Erythroblast (primary cell): Measurements from ENCODE around the gene GDF11.

Experiments used
- DNase-seq, 2 experiments: peaks; one replicate each; lab custom pipeline; 2025; lab: John Stamatoyannopoulos, UW
- GATA1 ChIP-seq: IDR thresholded peaks from 2 replicates; pipeline ENCODE4 v1.6.1; 2011; ENCODE audit warnings: low read depth, mild to moderate bottlenecking, control low read depth, low read length, moderate library complexity
- POLR2A ChIP-seq: IDR thresholded peaks from 2 replicates; pipeline ENCODE4 v1.6.1; 2011; ENCODE audit warnings: mild to moderate bottlenecking, low read length

Gene GDF11

DNA sequence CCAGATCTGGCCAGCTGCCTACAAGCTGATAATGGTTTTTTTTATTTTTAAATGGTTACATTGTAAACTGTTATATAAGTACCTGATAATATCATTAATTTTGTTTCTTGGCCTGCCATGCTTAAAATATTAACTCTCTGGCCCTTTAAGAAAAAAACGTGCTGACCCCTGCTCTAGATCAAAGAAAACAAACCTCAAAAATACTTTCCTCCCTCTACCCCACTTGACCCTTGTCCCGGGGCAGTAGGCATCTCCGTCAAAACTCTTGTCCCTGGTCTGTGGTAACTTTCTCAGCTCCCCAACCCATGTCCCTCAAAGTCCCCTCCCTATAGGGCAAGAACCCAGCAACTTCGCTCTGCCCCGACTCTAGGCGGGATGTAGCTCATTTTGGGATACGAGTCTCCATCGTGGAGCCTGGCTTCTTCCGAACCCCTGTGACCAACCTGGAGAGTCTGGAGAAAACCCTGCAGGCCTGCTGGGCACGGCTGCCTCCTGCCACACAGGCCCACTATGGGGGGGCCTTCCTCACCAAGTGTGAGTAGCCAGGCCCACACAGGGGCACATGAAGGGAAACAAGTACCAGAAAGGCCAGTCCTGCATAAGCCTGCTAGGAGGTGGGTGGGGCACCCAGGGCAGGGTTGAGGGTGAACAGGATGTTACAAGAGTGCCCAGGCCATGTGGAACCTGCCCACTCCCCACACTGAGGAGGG lies 19.3 kb upstream of the GDF11 start:
- TF ChIP-seq POLR2A, result no peak
- no peak for TF ChIP-seq GATA1
- no peak for DNase-seq

DNA sequence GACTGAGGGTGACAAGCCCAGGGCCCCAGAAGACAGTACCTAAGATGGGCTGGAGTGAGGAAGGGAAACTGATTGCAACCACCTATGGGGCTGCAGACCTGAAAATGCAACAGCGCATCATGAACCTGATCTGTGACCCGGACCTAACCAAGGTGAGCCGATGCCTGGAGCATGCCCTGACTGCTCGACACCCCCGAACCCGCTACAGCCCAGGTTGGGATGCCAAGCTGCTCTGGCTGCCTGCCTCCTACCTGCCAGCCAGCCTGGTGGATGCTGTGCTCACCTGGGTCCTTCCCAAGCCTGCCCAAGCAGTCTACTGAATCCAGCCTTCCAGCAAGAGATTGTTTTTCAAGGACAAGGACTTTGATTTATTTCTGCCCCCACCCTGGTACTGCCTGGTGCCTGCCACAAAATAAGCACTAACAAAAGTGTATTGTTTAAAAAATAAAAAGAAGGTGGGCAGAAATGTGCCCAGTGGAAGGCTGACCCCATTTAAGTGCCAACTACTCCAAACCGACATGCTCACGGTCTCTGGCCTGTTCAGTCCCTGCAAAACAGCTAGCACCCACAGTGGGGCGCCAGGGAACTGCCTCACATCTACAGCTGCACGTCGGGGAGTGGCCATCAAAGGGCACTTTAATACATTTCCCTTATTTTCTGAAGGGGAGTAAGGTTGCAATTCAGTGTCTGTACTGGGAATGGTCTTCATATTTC lies 18.5 kb upstream of the GDF11 start:
- TF ChIP-seq POLR2A, result peak; percentile 33
- no peak for TF ChIP-seq GATA1
- peak; percentile 78 to 83 for DNase-seq

DNA sequence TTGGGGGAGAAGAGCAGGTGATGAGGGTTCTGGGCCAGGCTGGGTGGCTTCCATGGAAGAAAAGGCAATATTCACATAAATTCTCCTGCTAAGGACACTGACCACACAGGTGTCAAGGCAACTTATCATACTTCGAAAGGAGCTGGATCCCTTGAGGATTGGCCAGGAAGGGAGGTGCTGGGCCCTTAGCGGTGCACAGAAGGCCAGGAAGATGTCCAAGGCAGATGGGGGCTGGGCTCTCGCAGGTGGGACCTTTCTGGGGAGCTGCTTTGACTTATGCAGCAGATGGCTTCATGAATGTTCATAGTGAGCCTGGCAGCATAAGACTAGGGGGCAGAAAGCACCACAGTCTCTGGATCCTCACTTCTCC lies 18.0 kb upstream of the GDF11 start:
- DNase-seq, result no peak
- no peak for TF ChIP-seq POLR2A
- no peak for TF ChIP-seq GATA1

DNA sequence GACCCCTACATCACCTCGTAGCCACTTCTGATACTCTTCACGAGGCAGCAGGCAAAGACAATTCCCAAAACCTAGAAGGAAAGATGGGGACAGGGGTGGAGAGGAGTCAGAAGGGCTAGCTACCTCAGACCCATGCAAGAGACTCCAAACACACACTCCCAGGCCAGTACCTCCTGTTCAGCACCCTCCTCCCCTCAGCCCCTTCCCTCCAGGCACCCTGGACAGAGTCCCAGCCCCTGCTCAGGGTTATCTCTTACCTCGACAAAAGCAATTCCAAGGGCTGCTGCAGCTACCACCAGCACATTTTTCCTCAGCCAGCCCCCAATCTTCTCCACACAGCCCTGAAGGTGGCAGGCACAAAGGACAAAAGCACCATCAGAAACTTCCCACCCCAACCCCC lies 17.4 kb upstream of the GDF11 start:
- no peak for DNase-seq
- no peak for TF ChIP-seq POLR2A

DNA sequence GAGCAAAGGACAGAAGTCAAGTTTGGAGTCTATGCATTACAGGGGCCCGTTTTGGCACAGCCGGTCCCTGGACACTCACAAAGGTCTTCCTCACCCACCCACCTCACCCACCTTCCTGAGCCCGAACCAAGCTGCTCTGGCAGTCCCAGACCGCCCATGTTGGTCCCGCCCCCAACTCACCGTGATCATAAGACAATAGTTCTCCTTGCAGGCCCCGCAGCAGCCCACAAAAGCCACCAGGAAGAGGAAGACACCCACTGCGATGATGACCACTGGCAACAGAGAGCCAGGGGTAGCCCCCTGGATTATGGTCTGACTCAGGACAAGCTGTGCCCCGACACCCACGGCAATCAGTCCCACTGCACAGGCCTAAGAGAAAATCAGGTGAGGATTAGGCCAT lies 16.0 kb upstream of the GDF11 start:
- TF ChIP-seq GATA1 (no peak), POLR2A (no peak)
- DNase-seq, result no peak

DNA sequence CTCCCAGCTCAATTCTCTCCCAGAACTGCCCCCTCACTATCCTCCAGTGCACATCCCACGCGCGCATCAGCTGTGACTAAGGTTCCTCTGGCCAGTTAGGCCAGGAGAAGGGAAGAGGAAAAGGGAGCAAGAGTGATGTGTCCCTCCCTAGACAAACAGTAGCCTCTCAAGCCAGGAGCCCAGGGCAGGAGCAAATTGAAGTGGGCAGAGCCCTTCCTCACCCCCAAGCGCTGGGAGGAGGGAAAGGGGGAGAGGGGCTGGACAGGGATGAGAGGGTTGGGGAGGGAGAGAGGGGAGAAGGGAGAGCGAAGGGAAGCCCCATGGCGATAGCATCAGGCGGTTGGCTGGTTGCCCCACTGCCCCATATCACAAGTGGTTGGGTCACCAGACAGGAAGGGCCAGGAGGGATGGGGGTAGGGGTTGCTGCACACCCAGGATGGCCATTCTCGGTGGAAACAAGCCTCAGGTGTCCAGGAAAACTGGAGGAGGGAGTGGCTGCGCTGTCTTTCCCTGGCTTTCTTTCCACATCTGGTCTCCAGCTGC lies 15.2 kb upstream of the GDF11 start:
- DNase-seq, result peak; percentile 80 to 81
- TF ChIP-seq GATA1 (no peak), POLR2A (peak; percentile 60)

DNA sequence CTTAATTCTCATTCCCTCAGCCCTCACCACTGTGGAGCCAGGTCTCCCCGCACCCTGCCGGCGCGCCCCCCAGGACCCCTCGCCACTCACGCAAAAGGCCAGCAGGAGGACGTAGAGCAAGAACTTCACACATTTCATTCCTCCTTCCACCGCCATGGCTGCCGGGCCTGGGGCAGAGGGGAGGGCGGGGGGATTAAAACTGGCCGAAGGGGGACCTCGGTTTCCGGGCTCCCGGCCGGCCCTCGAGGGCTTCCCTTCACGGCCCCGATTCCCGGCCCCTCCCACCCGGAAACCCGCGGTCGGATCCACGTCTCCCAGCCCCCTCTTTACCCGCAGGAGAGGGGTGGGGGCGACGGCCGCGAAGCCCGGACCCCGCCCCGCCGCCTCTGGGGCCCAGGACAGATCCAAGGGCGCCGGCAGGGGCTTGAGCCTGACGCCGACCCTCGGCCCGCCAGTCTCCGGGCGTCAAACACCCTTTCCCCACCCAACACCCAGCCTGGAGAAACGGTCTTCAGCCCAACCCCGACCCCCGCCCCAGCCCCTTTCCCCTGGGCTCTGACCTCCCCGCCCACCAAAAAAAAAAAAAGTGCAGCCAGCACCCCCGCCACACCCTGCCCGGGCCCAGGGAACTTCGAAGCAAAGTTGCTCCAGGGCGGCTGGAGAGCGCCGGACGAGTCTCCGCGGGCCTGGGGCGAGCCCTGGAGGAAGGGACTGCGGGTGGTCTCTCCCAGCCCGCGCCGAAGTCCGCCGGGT lies 14.6 kb upstream of the GDF11 start:
- peak; percentile 69 to 72 for DNase-seq
- TF ChIP-seq GATA1 (no peak), POLR2A (no peak)

DNA sequence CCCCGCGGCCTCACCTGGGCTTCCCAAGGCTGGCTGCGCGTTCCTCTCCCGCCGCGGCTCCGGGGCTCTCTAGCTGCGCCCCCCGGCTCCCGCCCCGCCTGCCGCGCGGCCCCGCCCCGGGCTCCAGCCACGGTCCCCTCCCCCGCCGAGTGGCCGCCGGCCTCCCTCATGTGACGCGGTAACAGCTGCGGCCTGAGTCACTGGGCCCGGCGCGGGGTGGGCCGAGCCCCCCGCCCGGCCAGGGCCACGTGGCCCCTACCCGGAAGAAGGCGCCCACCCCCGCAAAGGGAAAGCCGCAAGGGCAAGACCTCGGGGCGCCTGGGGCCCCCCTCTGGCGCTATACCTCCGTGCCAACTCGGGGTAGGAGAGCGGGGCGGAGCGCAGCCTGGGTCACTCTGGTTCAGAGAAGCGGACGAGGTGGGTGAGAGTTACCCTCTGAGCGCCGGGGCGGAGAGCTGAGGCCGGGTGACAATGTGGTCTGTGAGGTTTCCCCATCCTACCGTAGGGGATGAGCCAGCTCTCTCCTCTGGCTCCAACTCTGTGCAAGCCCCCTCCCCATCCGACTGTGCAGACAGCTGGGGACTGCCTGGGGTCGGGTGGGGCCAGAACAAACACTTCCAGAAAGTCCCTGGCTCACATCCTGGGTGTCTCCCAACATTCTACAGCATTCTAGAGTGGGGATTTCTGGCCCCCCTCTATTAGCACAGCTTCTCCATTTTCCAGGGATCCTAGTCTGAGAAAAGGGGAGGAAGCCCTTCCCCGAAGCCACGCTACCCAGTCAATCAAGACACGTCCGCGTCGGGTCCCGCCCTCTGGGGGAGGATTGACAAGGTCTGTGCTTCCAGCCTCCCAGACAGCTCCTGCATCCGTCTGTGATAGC lies 13.7 kb upstream of the GDF11 start, which contains the start of gene CD63:
TSS of gene CD63 (minus strand) at position 71 of the 880 bp plus-strand sequence. CDS start 668 bp downstream, outside the sequence.
- peak; percentile 83 to 88 for DNase-seq
- TF ChIP-seq GATA1, result no peak
- peak; percentile 55 for TF ChIP-seq POLR2A

DNA sequence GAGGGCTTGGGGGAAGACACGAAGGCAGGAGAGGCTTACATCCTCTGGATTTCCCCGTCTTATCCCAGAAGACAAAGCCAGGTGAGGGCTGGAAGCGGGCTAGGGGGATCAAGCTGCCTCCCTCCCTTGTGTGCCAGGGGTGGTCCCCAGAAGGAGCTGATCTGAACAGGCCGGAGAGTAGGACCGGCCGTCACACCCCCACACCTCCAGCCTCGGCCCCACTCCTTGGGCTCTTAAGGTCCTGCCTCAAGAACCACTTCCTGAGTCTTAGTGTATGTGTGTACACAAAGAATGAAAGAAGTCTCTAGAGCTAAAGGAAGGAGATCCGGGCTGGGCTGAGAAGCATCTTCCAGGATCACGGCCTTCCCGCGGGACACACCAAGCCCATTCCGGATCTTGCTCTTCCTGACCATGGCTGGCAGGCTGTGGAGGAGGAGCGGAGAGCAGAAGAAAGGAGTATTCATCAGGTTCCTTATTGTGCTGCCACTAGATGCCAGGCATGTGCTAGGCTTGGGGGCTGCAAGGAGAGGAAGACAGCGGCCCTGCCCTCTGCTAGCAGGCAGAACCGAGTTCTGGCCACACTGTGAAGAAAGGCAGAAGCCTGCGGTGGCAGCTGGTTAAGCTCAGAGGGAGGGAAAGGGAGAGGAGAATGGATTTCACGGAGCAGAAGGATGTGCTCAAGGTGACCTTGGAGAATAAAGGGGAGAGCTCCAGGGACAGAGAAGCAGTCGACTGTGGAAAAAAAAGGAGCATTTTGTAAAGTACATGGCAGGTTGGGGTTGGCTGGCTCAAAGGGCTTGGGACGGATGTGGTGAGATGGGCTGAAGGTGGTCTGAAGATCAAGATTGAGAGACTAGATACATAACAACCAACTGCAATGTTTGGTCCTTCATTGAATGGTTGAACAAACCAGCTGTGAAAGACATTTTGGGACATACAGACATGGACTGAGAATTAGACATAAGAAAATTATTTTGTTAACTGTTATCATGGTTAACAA lies 12.8 kb upstream of the GDF11 start:
- TF ChIP-seq GATA1 (no peak), POLR2A (peak; percentile 52)
- DNase-seq, result peak; percentile 49

DNA sequence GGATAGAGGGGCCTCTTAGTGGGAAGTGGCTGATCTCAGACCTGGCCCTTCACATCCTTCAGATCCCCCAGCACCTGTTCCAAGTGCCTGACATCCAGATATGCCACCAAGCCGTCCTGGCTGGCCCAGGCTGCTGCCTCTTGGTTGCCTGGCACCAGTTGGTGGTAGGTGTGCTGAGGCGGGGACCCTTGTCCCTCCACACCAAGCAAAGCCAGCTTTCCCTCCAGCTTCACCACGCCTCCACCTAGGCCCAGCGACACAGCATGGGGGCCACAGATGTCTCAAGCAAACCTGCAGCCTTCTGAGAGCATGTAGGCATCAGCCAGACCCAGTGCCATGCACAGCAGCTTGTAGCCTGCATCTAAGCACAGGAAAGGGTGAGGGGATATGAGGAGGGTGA lies 10.6 kb upstream of the GDF11 start:
- TF ChIP-seq POLR2A (no peak), GATA1 (no peak)
- no peak for DNase-seq

DNA sequence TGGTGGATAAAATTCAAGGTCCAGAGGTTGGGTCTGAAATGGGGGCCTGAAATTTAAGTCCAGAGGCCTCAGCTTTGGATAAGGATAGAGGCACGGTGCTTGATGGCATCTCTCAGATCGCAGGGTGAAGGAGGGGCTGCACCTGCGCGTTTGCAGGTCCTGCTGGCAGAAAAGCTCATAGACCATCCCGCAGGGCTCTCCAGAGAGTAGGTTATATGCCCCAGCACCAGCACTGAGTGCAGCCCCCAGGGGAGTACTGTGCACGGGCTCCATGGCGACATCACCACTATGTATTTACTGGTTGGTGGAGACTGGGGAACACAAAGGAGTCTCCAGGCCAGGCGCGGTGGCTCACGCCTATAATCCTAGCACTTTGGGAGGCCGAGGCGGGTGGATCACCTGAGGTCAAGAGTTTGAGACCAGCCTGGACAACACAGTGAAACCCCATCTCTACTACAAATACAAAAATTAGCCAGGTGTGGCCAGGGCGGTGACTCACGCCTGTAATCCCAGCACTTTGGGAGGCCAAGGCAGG lies 9.8 kb upstream of the GDF11 start:
- TF ChIP-seq POLR2A, result no peak
- TF ChIP-seq GATA1, result no peak

DNA sequence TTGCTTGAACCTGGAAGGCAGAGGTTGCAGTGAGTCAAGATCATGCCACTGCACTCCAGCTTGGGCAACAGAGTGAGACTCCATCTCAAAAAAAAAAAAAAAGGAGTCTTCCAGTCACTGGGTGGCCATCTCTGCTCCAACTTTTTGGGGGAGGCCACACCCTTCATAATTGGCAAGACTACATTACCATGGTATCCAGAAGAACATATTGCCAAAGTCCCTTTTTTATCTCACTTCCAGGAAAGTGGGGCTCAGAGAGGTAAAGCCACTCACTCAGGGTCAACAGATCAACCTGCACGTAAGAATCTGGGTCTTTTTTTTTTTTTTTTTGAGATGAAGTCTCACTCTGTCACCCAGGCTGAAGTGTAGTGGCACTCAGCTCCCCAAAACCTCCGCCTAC lies 9.1 kb upstream of the GDF11 start:
- TF ChIP-seq GATA1, result no peak
- no peak for TF ChIP-seq POLR2A

More for the DNA sequence above, 9.8 kb upstream of the GDF11 start:
- no peak for DNase-seq

DNA sequence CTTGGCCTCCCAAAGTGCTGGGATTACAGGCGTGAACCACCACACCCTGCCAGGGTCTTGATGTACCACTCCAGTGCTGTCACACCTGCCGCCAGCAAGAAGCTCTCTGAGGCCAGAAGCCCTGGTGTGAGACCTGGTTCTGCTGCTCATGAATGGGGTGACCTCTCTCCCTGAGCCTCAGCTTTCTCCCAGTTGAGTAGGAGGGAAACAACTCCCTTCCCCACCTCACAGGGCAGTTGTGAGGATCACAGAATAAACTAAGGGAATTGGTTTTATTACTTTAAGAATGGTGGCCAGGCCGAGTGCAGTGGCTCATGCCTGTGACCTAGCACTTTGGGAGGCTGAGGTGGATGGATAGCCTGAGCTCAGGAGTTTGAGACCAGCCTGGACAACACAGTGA lies 8.3 kb upstream of the GDF11 start:
- no peak for DNase-seq
- TF ChIP-seq GATA1 (no peak), POLR2A (no peak)

More for the DNA sequence above, 9.1 kb upstream of the GDF11 start:
- no peak for DNase-seq
